Measurements from ENCODE around the gene TMEM158. TPM values are rescaled to one million over a fixed set of nuclear protein-coding genes. Genes with fewer than 3 reads are reported as not detected.
A peak's percentile ranks its signal among the peaks of the same experiment; 100 is the strongest.

The TMEM158 gene
- total RNA-seq, 1 donor, result under 0.01 TPM

GRCh38 chr3:45207446-45207845, 18.6 kb downstream of the TMEM158 start:
- no peak for DNase-seq (ENCODE audit: low read depth in 2 of 3, low spot score in 2 of 3)

- DNase-seq (ENCODE audit: low read depth in 2 of 3, low spot score in 2 of 3), result peak in 1 of 3 donors; percentile 59
Measured at GRCh38 chr3:45205126-45205525, 21.0 kb downstream of the TMEM158 start.

- DNase-seq (ENCODE audit: low read depth in 2 of 3, low spot score in 2 of 3), result no peak
Measured at GRCh38 chr3:45204136-45204535, 22.0 kb downstream of the TMEM158 start.

GRCh38 chr3:45199837-45200648, 26.0 kb downstream of the TMEM158 start:
- DNase-seq (ENCODE audit: low read depth in 2 of 3, low spot score in 2 of 3), result no peak

- DNase-seq (ENCODE audit: low read depth in 2 of 3, low spot score in 2 of 3), result no peak
Measured at GRCh38 chr3:45198264-45199260, 27.5 kb downstream of the TMEM158 start.

- DNase-seq (ENCODE audit: low read depth in 2 of 3, low spot score in 2 of 3), result no peak
Measured at GRCh38 chr3:45194791-45195190, 31.3 kb downstream of the TMEM158 start.

GRCh38 chr3:45191924-45192417, 34.1 kb downstream of the TMEM158 start:
- DNase-seq (ENCODE audit: low read depth in 2 of 3, low spot score in 2 of 3), result no peak

GRCh38 chr3:45191424-45191823, 34.7 kb downstream of the TMEM158 start:
- no peak for DNase-seq (ENCODE audit: low read depth in 2 of 3, low spot score in 2 of 3)

GRCh38 chr3:45188719-45189659, 37.1 kb downstream of the TMEM158 start:
- no peak for DNase-seq (ENCODE audit: low read depth in 2 of 3, low spot score in 2 of 3)

GRCh38 chr3:45187694-45188141, 38.4 kb downstream of the TMEM158 start:
- no peak for DNase-seq (ENCODE audit: low read depth in 2 of 3, low spot score in 2 of 3)

GRCh38 chr3:45186871-45187270, 39.2 kb downstream of the TMEM158 start:
- DNase-seq (ENCODE audit: low read depth in 2 of 3, low spot score in 2 of 3), result no peak

GRCh38 chr3:45185461-45185860, 40.6 kb downstream of the TMEM158 start:
- no peak for DNase-seq (ENCODE audit: low read depth in 2 of 3, low spot score in 2 of 3)

- no peak for DNase-seq (ENCODE audit: low read depth in 2 of 3, low spot score in 2 of 3)
Measured at GRCh38 chr3:45185052-45185451, 41.0 kb downstream of the TMEM158 start.

- DNase-seq (ENCODE audit: low read depth in 2 of 3, low spot score in 2 of 3), result no peak
Measured at GRCh38 chr3:45183872-45184262, 42.2 kb downstream of the TMEM158 start.

GRCh38 chr3:45182915-45183871, 42.9 kb downstream of the TMEM158 start:
- no peak for DNase-seq (ENCODE audit: low read depth in 2 of 3, low spot score in 2 of 3)

GRCh38 chr3:45181496-45181895, 44.6 kb downstream of the TMEM158 start:
- DNase-seq (ENCODE audit: low read depth in 2 of 3, low spot score in 2 of 3), result no peak

GRCh38 chr3:45180899-45181298, 45.2 kb downstream of the TMEM158 start:
- no peak for DNase-seq (ENCODE audit: low read depth in 2 of 3, low spot score in 2 of 3)

GRCh38 chr3:45180051-45180450, 46.0 kb downstream of the TMEM158 start:
- DNase-seq (ENCODE audit: low read depth in 2 of 3, low spot score in 2 of 3), result no peak

GRCh38 chr3:45179163-45179562, 46.9 kb downstream of the TMEM158 start:
- DNase-seq (ENCODE audit: low read depth in 2 of 3, low spot score in 2 of 3), result no peak
